ENCODE results near the gene GPC3.
A peak's percentile ranks its signal among the peaks of the same experiment; 100 is the strongest.
"Not testable (repeated sequence)": the region's sequence is repeated elsewhere in the genome, so short reads cannot be mapped to it uniquely, and the experiment has no call there.

Gene GPC3

GRCh38 chrX:133836561-133836960, 148.8 kb downstream of the GPC3 start:
- no peak for DNase-seq

GRCh38 chrX:133834771-133835170, 150.6 kb downstream of the GPC3 start:
- DNase-seq, result no peak

- no peak for DNase-seq
Observed at GRCh38 chrX:133819546-133819945, 165.8 kb downstream of the GPC3 start.

GRCh38 chrX:133818019-133818418, 167.4 kb downstream of the GPC3 start:
- DNase-seq, result no peak

- DNase-seq, result no peak
Observed at GRCh38 chrX:133815496-133815895, 169.9 kb downstream of the GPC3 start.

GRCh38 chrX:133813971-133814370, 171.4 kb downstream of the GPC3 start:
- no peak for DNase-seq

- DNase-seq, result no peak
Observed at GRCh38 chrX:133812402-133812801, 173.0 kb downstream of the GPC3 start.

- DNase-seq, result no peak
Observed at GRCh38 chrX:133810925-133811324, 174.5 kb downstream of the GPC3 start.

GRCh38 chrX:133804072-133804471, 181.3 kb downstream of the GPC3 start:
- no peak for DNase-seq

- DNase-seq, result no peak
Observed at GRCh38 chrX:133796282-133796681, 189.1 kb downstream of the GPC3 start.

GRCh38 chrX:133794126-133794525, 191.3 kb downstream of the GPC3 start:
- no peak for DNase-seq

GRCh38 chrX:133793626-133794025, 191.8 kb downstream of the GPC3 start:
- no peak for DNase-seq

GRCh38 chrX:133792198-133792953, 193.0 kb downstream of the GPC3 start:
- DNase-seq, result peak; percentile 53

GRCh38 chrX:133789829-133790228, 195.6 kb downstream of the GPC3 start:
- DNase-seq, result no peak

GRCh38 chrX:133786382-133786781, 199.0 kb downstream of the GPC3 start:
- DNase-seq, result no peak

GRCh38 chrX:133783274-133783673, 202.1 kb downstream of the GPC3 start:
- DNase-seq, result peak; percentile 50

GRCh38 chrX:133781174-133781573, 204.2 kb downstream of the GPC3 start:
- no peak for DNase-seq

GRCh38 chrX:133776072-133776471, 209.3 kb downstream of the GPC3 start:
- DNase-seq, result no peak

- DNase-seq, result no peak
Observed at GRCh38 chrX:133774807-133775206, 210.6 kb downstream of the GPC3 start.

- no peak for DNase-seq
Observed at GRCh38 chrX:133771086-133771646, 214.2 kb downstream of the GPC3 start.

GRCh38 chrX:133762976-133763548, 222.3 kb downstream of the GPC3 start:
- DNase-seq, result not testable (repeated sequence)

GRCh38 chrX:133754657-133755056, 230.7 kb downstream of the GPC3 start:
- DNase-seq, result no peak

GRCh38 chrX:133749951-133750350, 235.4 kb downstream of the GPC3 start:
- no peak for DNase-seq

GRCh38 chrX:133749370-133749769, 236.0 kb downstream of the GPC3 start:
- DNase-seq, result no peak

Data from CD4-positive, alpha-beta T cell treated with Interleukin-15 for 1 hour (primary cell).